Neutrophil (primary cell): ENCODE measurements around the gene ITGB5.

ENCODE experiments used
- H3K27ac ChIP-seq: fragments of 200-600 bp; sonication (generic); 2 replicates; pipeline ENCODE4 v1.5.1; 2016; ENCODE audit warnings: mild to moderate bottlenecking, moderate library complexity
- H3K27me3 ChIP-seq: fragments of 200-600 bp; sonication (generic); 2 replicates; pipeline ENCODE4 v1.6.0; 2016; ENCODE audit warnings: mild to moderate bottlenecking
- H3K36me3 ChIP-seq: fragments of 200-600 bp; sonication (generic); 2 replicates; pipeline ENCODE4 v1.5.1; 2017
- H3K4me1 ChIP-seq, 2 experiments: fragments of 200-600 bp in 1 of 2; sonication (generic) in 1 of 2; 1 replicate in 1 of 2; 2 replicates in 1 of 2; pipeline versions ENCODE4 v1.5.1 to v1.6.1; 2013 to 2016; ENCODE audit warnings: low read depth in 1 of 2, low read length in 1 of 2, mild to moderate bottlenecking in 1 of 2, moderate library complexity in 1 of 2; ENCODE audit not compliant: control insufficient read depth in 1 of 2, insufficient read depth in 1 of 2
- H3K4me3 ChIP-seq, 2 experiments: fragments of 200-600 bp in 1 of 2; sonication (generic) in 1 of 2; 1 replicate in 1 of 2; 2 replicates in 1 of 2; pipeline ENCODE4 v1.5.1; 2013 to 2016; ENCODE audit warnings: low read depth in 1 of 2, low read length in 1 of 2, mild to moderate bottlenecking in 1 of 2, moderate library complexity in 1 of 2
- H3K9me3 ChIP-seq: fragments of 200-600 bp; sonication (generic); 2 replicates; pipeline ENCODE4 v1.5.1; 2016
- TF ChIP-seq, protein P1 (sequence below): fragments of 200-600 bp; sonication (generic); IDR thresholded peaks from 2 replicates; pipeline ENCODE4 v1.5.1; 2016; ENCODE audit warnings: antibody characterized with exemption

The ITGB5 gene

DNA sequence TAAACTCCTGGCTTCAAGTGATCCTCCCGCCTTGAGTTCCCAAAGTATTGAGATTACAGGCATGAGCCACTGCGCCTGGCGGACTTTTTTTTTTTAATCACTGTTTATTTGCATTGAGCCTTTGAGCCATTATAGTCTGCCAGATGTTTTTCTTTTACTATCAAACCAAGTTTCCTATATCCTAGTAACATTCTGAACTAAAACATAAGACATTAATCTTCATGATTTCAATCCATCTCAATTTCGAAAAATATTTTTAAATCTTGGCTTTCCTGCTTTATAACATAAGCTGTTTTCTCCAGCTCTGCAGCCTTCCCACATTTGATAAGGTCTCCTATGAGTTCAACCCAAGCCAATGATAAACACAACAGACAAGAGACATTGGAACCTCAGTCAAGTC, 81.5 kb downstream of the ITGB5 start:
- no peaks in the 10 kb centered on the region for H3K4me1 ChIP-seq
- no peak overlapping the region for H3K4me3 ChIP-seq
- H3K27me3 ChIP-seq = no peaks in the 10 kb centered on the region
- H3K36me3 ChIP-seq = no peaks in the 10 kb centered on the region
- no peak overlapping the region for H3K27ac ChIP-seq
- TF ChIP-seq, protein P1, sequence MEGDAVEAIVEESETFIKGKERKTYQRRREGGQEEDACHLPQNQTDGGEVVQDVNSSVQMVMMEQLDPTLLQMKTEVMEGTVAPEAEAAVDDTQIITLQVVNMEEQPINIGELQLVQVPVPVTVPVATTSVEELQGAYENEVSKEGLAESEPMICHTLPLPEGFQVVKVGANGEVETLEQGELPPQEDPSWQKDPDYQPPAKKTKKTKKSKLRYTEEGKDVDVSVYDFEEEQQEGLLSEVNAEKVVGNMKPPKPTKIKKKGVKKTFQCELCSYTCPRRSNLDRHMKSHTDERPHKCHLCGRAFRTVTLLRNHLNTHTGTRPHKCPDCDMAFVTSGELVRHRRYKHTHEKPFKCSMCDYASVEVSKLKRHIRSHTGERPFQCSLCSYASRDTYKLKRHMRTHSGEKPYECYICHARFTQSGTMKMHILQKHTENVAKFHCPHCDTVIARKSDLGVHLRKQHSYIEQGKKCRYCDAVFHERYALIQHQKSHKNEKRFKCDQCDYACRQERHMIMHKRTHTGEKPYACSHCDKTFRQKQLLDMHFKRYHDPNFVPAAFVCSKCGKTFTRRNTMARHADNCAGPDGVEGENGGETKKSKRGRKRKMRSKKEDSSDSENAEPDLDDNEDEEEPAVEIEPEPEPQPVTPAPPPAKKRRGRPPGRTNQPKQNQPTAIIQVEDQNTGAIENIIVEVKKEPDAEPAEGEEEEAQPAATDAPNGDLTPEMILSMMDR = no peak
- no peaks in the 10 kb centered on the region for H3K9me3 ChIP-seq

- Histone ChIP-seq H3K4me1 (no peaks in the 10 kb centered on the region), H3K9me3 (no peaks in the 10 kb centered on the region), H3K27me3 (no peaks in the 10 kb centered on the region), H3K4me3 (no peak overlapping the region), H3K36me3 (no peaks in the 10 kb centered on the region), H3K27ac (no peak overlapping the region)
- TF ChIP-seq, protein P1 = no peak
Measured at GRCh38 chr3:124804875-124805274, 82.3 kb downstream of the ITGB5 start.

- H3K4me1 ChIP-seq = no peaks in the 10 kb centered on the region
- H3K36me3 ChIP-seq = no peaks in the 10 kb centered on the region
- TF ChIP-seq, protein P1 = no peak
- no peaks in the 10 kb centered on the region for H3K27me3 ChIP-seq
- H3K27ac ChIP-seq = no peak overlapping the region
- H3K9me3 ChIP-seq = no peaks in the 10 kb centered on the region
- no peak overlapping the region for H3K4me3 ChIP-seq
Measured at GRCh38 chr3:124802702-124803101, 84.5 kb downstream of the ITGB5 start.

- H3K4me3 ChIP-seq = no peak overlapping the region
- H3K36me3 ChIP-seq = no peaks in the 10 kb centered on the region
- no peaks in the 10 kb centered on the region for H3K4me1 ChIP-seq
- TF ChIP-seq, protein P1 = no peak
- H3K27ac ChIP-seq = no peak overlapping the region
- H3K27me3 ChIP-seq = no peaks in the 10 kb centered on the region
- H3K9me3 ChIP-seq = no peaks in the 10 kb centered on the region
Measured at GRCh38 chr3:124802061-124802698, 85.0 kb downstream of the ITGB5 start.

GRCh38 chr3:124800511-124801258, 86.5 kb downstream of the ITGB5 start:
- H3K9me3 ChIP-seq = no peaks in the 10 kb centered on the region
- TF ChIP-seq, protein P1 = no peak
- no peak overlapping the region for H3K4me3 ChIP-seq
- no peaks in the 10 kb centered on the region for H3K36me3 ChIP-seq
- no peaks in the 10 kb centered on the region for H3K4me1 ChIP-seq
- H3K27me3 ChIP-seq = no peaks in the 10 kb centered on the region
- no peak overlapping the region for H3K27ac ChIP-seq
